IPS-15b (cell line): ENCODE data around the gene SPEG.

Experiments
- H3K27me3 ChIP-seq: one replicate; pipeline ENCODE4 v1.6.1; 2013; ENCODE audit warnings: low read length; ENCODE audit not compliant: control insufficient read depth, insufficient read depth
- H3K36me3 ChIP-seq: one replicate; pipeline ENCODE4 v1.6.1; 2013; ENCODE audit warnings: low read length; ENCODE audit not compliant: control insufficient read depth, insufficient read depth
- H3K4me1 ChIP-seq: one replicate; pipeline ENCODE4 v1.6.1; 2013; ENCODE audit warnings: mild to moderate bottlenecking, low read length; ENCODE audit not compliant: control insufficient read depth, insufficient read depth
- H3K4me3 ChIP-seq: one replicate; pipeline ENCODE4 v1.5.1; 2013; ENCODE audit warnings: low read depth, low read length
- H3K9ac ChIP-seq: one replicate; pipeline ENCODE4 v1.6.1; 2013; ENCODE audit warnings: low read depth, mild to moderate bottlenecking, low read length
- H3K9me3 ChIP-seq: one replicate; pipeline ENCODE4 v1.6.1; 2013; ENCODE audit warnings: mild to moderate bottlenecking, low read length; ENCODE audit not compliant: control insufficient read depth, insufficient read depth

The SPEG gene

GRCh38 chr2:219540784-219541504, 106.3 kb downstream of the SPEG start:
- H3K27me3 ChIP-seq = peaks cover 21% of the 10 kb centered on the region
- H3K9me3 ChIP-seq = no peaks in the 10 kb centered on the region
- peaks cover 24% of the 10 kb centered on the region for H3K36me3 ChIP-seq
- peak overlapping the region; percentile 48 for H3K4me3 ChIP-seq
- H3K9ac ChIP-seq = no peak overlapping the region
- H3K4me1 ChIP-seq = peaks cover 13% of the 10 kb centered on the region

- Histone ChIP-seq H3K9ac (no peak overlapping the region), H3K36me3 (peaks cover 24% of the 10 kb centered on the region), H3K4me3 (peak overlapping the region; percentile 48), H3K4me1 (peaks cover 13% of the 10 kb centered on the region), H3K27me3 (peaks cover 25% of the 10 kb centered on the region), H3K9me3 (no peaks in the 10 kb centered on the region)
Observed at GRCh38 chr2:219541611-219542180, 107.1 kb downstream of the SPEG start.

GRCh38 chr2:219542931-219543595, 108.4 kb downstream of the SPEG start:
- Histone ChIP-seq H3K9ac (peak overlapping the region; percentile 70), H3K36me3 (peaks cover 24% of the 10 kb centered on the region), H3K4me1 (peaks cover 10% of the 10 kb centered on the region), H3K4me3 (peak overlapping the region; percentile 48), H3K27me3 (peaks cover 25% of the 10 kb centered on the region), H3K9me3 (no peaks in the 10 kb centered on the region)

- H3K4me1 ChIP-seq = peaks cover 7% of the 10 kb centered on the region
- peaks cover 25% of the 10 kb centered on the region for H3K27me3 ChIP-seq
- no peaks in the 10 kb centered on the region for H3K9me3 ChIP-seq
- H3K36me3 ChIP-seq = peaks cover 24% of the 10 kb centered on the region
- H3K4me3 ChIP-seq = peak within 1 kb of the TSS; percentile 81
- H3K9ac ChIP-seq = peak within 1 kb of the TSS; percentile 70
Observed at GRCh38 chr2:219543596-219544358, 109.1 kb downstream of the SPEG start, which contains the start of the genes CHPF and TMEM198. Gene CHPF, minus strand, starts transcription at chr2:219543809. Its CDS starts 271 bp downstream, at chr2:219543538. Gene TMEM198, plus strand, starts transcription at chr2:219544028. Its CDS starts 700 bp downstream, at chr2:219544728.

GRCh38 chr2:219544567-219544966, 109.9 kb downstream of the SPEG start:
- Histone ChIP-seq H3K36me3 (peaks cover 22% of the 10 kb centered on the region), H3K9me3 (no peaks in the 10 kb centered on the region), H3K4me1 (peaks cover 4% of the 10 kb centered on the region), H3K27me3 (peaks cover 25% of the 10 kb centered on the region), H3K4me3 (peak overlapping the region; percentile 81), H3K9ac (no peak overlapping the region)

GRCh38 chr2:219545295-219545942, 110.8 kb downstream of the SPEG start:
- H3K36me3 ChIP-seq = peaks cover 14% of the 10 kb centered on the region
- H3K27me3 ChIP-seq = peaks cover 25% of the 10 kb centered on the region
- H3K9ac ChIP-seq = no peak overlapping the region
- H3K9me3 ChIP-seq = no peaks in the 10 kb centered on the region
- peaks cover 4% of the 10 kb centered on the region for H3K4me1 ChIP-seq
- no peak overlapping the region for H3K4me3 ChIP-seq

- H3K27me3 ChIP-seq = peaks cover 26% of the 10 kb centered on the region
- peaks cover 10% of the 10 kb centered on the region for H3K36me3 ChIP-seq
- H3K4me3 ChIP-seq = no peak overlapping the region
- H3K9me3 ChIP-seq = no peaks in the 10 kb centered on the region
- peaks cover 5% of the 10 kb centered on the region for H3K4me1 ChIP-seq
- H3K9ac ChIP-seq = no peak overlapping the region
Observed at GRCh38 chr2:219545943-219546352, 111.3 kb downstream of the SPEG start.

- Histone ChIP-seq H3K27me3 (peaks cover 24% of the 10 kb centered on the region), H3K4me1 (peaks cover 3% of the 10 kb centered on the region)
Observed at GRCh38 chr2:219547621-219548020, 113.0 kb downstream of the SPEG start.

More at GRCh38 chr2:219547621-219548020, 113.0 kb downstream of the SPEG start:
- no peaks in the 10 kb centered on the region for H3K9me3 ChIP-seq
- H3K4me3 ChIP-seq = no peak overlapping the region
- no peak overlapping the region for H3K9ac ChIP-seq
- peaks cover 4% of the 10 kb centered on the region for H3K36me3 ChIP-seq
